Activated naive CD8-positive, alpha-beta T cell (primary cell): ENCODE data around the gene AGXT2.
"Not testable (repeated sequence)": the region's sequence is repeated elsewhere in the genome, so short reads cannot be mapped to it uniquely, and the experiment has no call there.

Source experiments
- H3K27ac Mint-ChIP-seq: one replicate; pipeline ENCODE4 v1.8.0; 2021; ENCODE audit warnings: mixed read lengths
- H3K27me3 Mint-ChIP-seq: one replicate; pipeline ENCODE4 v1.8.0; 2021; ENCODE audit warnings: mixed read lengths
- H3K36me3 Mint-ChIP-seq: one replicate; pipeline ENCODE4 v1.8.0; 2021; ENCODE audit warnings: mixed read lengths
- H3K4me1 Mint-ChIP-seq: one replicate; pipeline ENCODE4 v1.8.0; 2021; ENCODE audit warnings: low read depth, mixed read lengths
- H3K4me3 Mint-ChIP-seq: one replicate; pipeline ENCODE4 v1.8.0; 2021; ENCODE audit warnings: mild to moderate bottlenecking, mixed read lengths
- H3K9me3 Mint-ChIP-seq: one replicate; pipeline ENCODE4 v1.8.0; 2021; ENCODE audit warnings: low read depth, mixed read lengths

Gene AGXT2

GRCh38 chr5:35038891-35039290 lies 8.9 kb downstream of the AGXT2 start:
- Mint-ChIP-seq H3K4me1 (no peaks in the 10 kb centered on the region), H3K4me3 (no peak overlapping the region), H3K27ac (no peak overlapping the region), H3K36me3 (no peaks in the 10 kb centered on the region), H3K27me3 (peaks cover 19% of the 10 kb centered on the region), H3K9me3 (no peaks in the 10 kb centered on the region)

GRCh38 chr5:35036536-35036935 lies 11.2 kb downstream of the AGXT2 start:
- Mint-ChIP-seq H3K36me3 (no peaks in the 10 kb centered on the region), H3K4me3 (no peak overlapping the region), H3K27me3 (peaks cover 22% of the 10 kb centered on the region), H3K9me3 (no peaks in the 10 kb centered on the region), H3K4me1 (no peaks in the 10 kb centered on the region), H3K27ac (no peak overlapping the region)

GRCh38 chr5:35035929-35036328 lies 11.8 kb downstream of the AGXT2 start:
- not testable (repeated sequence) for H3K4me3 Mint-ChIP-seq, H3K4me1 Mint-ChIP-seq, H3K36me3 Mint-ChIP-seq, H3K27ac Mint-ChIP-seq, H3K9me3 Mint-ChIP-seq
- H3K27me3 Mint-ChIP-seq: peaks cover 23% of the 10 kb centered on the region

- H3K27me3 Mint-ChIP-seq: peaks cover 21% of the 10 kb centered on the region
- H3K36me3 Mint-ChIP-seq: no peaks in the 10 kb centered on the region
- H3K27ac Mint-ChIP-seq: no peak overlapping the region
- H3K4me1 Mint-ChIP-seq: no peaks in the 10 kb centered on the region
- H3K4me3 Mint-ChIP-seq: no peak overlapping the region
- H3K9me3 Mint-ChIP-seq: no peaks in the 10 kb centered on the region
These were observed 12.5 kb downstream of the AGXT2 start for GRCh38 chr5:35035271-35035670.

GRCh38 chr5:35032356-35032755 lies 15.4 kb downstream of the AGXT2 start:
- Mint-ChIP-seq H3K4me1 (no peaks in the 10 kb centered on the region), H3K36me3 (no peaks in the 10 kb centered on the region), H3K27me3 (peaks cover 10% of the 10 kb centered on the region), H3K9me3 (no peaks in the 10 kb centered on the region), H3K27ac (no peak overlapping the region), H3K4me3 (no peak overlapping the region)

GRCh38 chr5:35031276-35031675 lies 16.5 kb downstream of the AGXT2 start:
- no peaks in the 10 kb centered on the region for H3K36me3 Mint-ChIP-seq
- H3K4me1 Mint-ChIP-seq: no peaks in the 10 kb centered on the region
- no peak overlapping the region for H3K27ac Mint-ChIP-seq
- no peak overlapping the region for H3K4me3 Mint-ChIP-seq
- H3K9me3 Mint-ChIP-seq: no peaks in the 10 kb centered on the region
- peaks cover 10% of the 10 kb centered on the region for H3K27me3 Mint-ChIP-seq

- Mint-ChIP-seq H3K27ac (no peak overlapping the region), H3K4me1 (no peaks in the 10 kb centered on the region), H3K4me3 (no peak overlapping the region)
These were observed 17.2 kb downstream of the AGXT2 start for GRCh38 chr5:35030426-35031100.

GRCh38 chr5:35029333-35029732 lies 18.4 kb downstream of the AGXT2 start:
- no peaks in the 10 kb centered on the region for H3K4me1 Mint-ChIP-seq
- peaks cover 7% of the 10 kb centered on the region for H3K27me3 Mint-ChIP-seq
- H3K9me3 Mint-ChIP-seq: no peaks in the 10 kb centered on the region
- H3K36me3 Mint-ChIP-seq: no peaks in the 10 kb centered on the region
- no peak overlapping the region for H3K4me3 Mint-ChIP-seq
- no peak overlapping the region for H3K27ac Mint-ChIP-seq

More at GRCh38 chr5:35030426-35031100, 17.2 kb downstream of the AGXT2 start:
- H3K27me3 Mint-ChIP-seq: peaks cover 10% of the 10 kb centered on the region
- no peaks in the 10 kb centered on the region for H3K36me3 Mint-ChIP-seq
- H3K9me3 Mint-ChIP-seq: no peaks in the 10 kb centered on the region

GRCh38 chr5:35026941-35027340 lies 20.8 kb downstream of the AGXT2 start:
- H3K4me3 Mint-ChIP-seq: no peak overlapping the region

GRCh38 chr5:35026280-35026840 lies 21.4 kb downstream of the AGXT2 start:
- no peaks in the 10 kb centered on the region for H3K4me1 Mint-ChIP-seq

More at GRCh38 chr5:35026941-35027340, 20.8 kb downstream of the AGXT2 start:
- H3K36me3 Mint-ChIP-seq: no peaks in the 10 kb centered on the region
- H3K27me3 Mint-ChIP-seq: peaks cover 3% of the 10 kb centered on the region
- no peak overlapping the region for H3K27ac Mint-ChIP-seq
- no peaks in the 10 kb centered on the region for H3K9me3 Mint-ChIP-seq
- no peaks in the 10 kb centered on the region for H3K4me1 Mint-ChIP-seq

GRCh38 chr5:35024911-35025510 lies 22.7 kb downstream of the AGXT2 start:
- H3K4me3 Mint-ChIP-seq: no peak overlapping the region
- no peaks in the 10 kb centered on the region for H3K4me1 Mint-ChIP-seq
- H3K27ac Mint-ChIP-seq: no peak overlapping the region
- H3K27me3 Mint-ChIP-seq: peaks cover 2% of the 10 kb centered on the region
- H3K36me3 Mint-ChIP-seq: no peaks in the 10 kb centered on the region
- no peaks in the 10 kb centered on the region for H3K9me3 Mint-ChIP-seq

More at GRCh38 chr5:35026280-35026840, 21.4 kb downstream of the AGXT2 start:
- H3K36me3 Mint-ChIP-seq: no peaks in the 10 kb centered on the region
- H3K27me3 Mint-ChIP-seq: peaks cover 3% of the 10 kb centered on the region
- no peaks in the 10 kb centered on the region for H3K9me3 Mint-ChIP-seq
- H3K27ac Mint-ChIP-seq: no peak overlapping the region
- no peak overlapping the region for H3K4me3 Mint-ChIP-seq

GRCh38 chr5:35023391-35024178 lies 24.2 kb downstream of the AGXT2 start:
- no peak overlapping the region for H3K27ac Mint-ChIP-seq
- no peaks in the 10 kb centered on the region for H3K9me3 Mint-ChIP-seq
- H3K36me3 Mint-ChIP-seq: no peaks in the 10 kb centered on the region
- H3K4me3 Mint-ChIP-seq: no peak overlapping the region
- no peaks in the 10 kb centered on the region for H3K4me1 Mint-ChIP-seq
- no peaks in the 10 kb centered on the region for H3K27me3 Mint-ChIP-seq

- Mint-ChIP-seq H3K4me1 (no peaks in the 10 kb centered on the region), H3K27ac (no peak overlapping the region), H3K36me3 (no peaks in the 10 kb centered on the region), H3K9me3 (no peaks in the 10 kb centered on the region), H3K27me3 (peaks cover 3% of the 10 kb centered on the region), H3K4me3 (no peak overlapping the region)
These were observed 31.3 kb downstream of the AGXT2 start for GRCh38 chr5:35016174-35017051.

- Mint-ChIP-seq H3K4me1 (no peaks in the 10 kb centered on the region), H3K4me3 (no peak overlapping the region), H3K27me3 (peaks cover 3% of the 10 kb centered on the region), H3K27ac (no peak overlapping the region), H3K9me3 (no peaks in the 10 kb centered on the region), H3K36me3 (no peaks in the 10 kb centered on the region)
These were observed 32.7 kb downstream of the AGXT2 start for GRCh38 chr5:35015063-35015462.
